ENCODE measurements around the gene SNX9. TPM values are rescaled to one million over a fixed set of nuclear protein-coding genes. Genes with fewer than 3 reads are reported as not detected.

Gene SNX9
- total RNA-seq, 4 donors from 2014 or later, result 29.4 to 44.9 (median 33.3) TPM

- in situ Hi-C loops (cut with MboI; ENCODE audit: low sequenced_read_pairs in 4 of 4), result no loop called here
- intact Hi-C loops (cut with DNase I; ENCODE audit: low total_unique reads), result no loop called here
- Histone ChIP-seq H3K4me1 (no peaks in the 10 kb centered on the region), H3K4me3 (no peak overlapping the region), H3K27me3 (no peaks in the 10 kb centered on the region), H3K9me3 (no peaks in the 10 kb centered on the region), H3K36me3 (peaks cover 0 to 47% of the 10 kb centered on the region in 2 donors), H3K27ac (no peak overlapping the region)
- ATAC-seq (no peak), DNase-seq (no peak)
- TF ChIP-seq POLR2A (IDR thresholded peaks at IDR 0.05) (no peak), CTCF (IDR thresholded peaks at IDR 0.05 in 4 of 5, conservative IDR thresholded peaks at IDR 0.05 in 1 of 5) (no peak)
Observed at GRCh38 chr6:157905590-157906342, 82.7 kb downstream of the SNX9 start.

- peaks cover 0 to 50% of the 10 kb centered on the region in 2 donors for H3K36me3 ChIP-seq
- H3K4me1 ChIP-seq, result no peaks in the 10 kb centered on the region
- no peaks in the 10 kb centered on the region for H3K27me3 ChIP-seq
- no peak overlapping the region for H3K4me3 ChIP-seq
- intact Hi-C loops (cut with DNase I; ENCODE audit: low total_unique reads), result no loop called here
- H3K9me3 ChIP-seq, result no peaks in the 10 kb centered on the region
- in situ Hi-C loops (cut with MboI; ENCODE audit: low sequenced_read_pairs in 4 of 4), result no loop called here
- DNase-seq (no peak), ATAC-seq (no peak)
- no peak overlapping the region for H3K27ac ChIP-seq
- TF ChIP-seq POLR2A (IDR thresholded peaks at IDR 0.05) (no peak), CTCF (IDR thresholded peaks at IDR 0.05 in 4 of 5, conservative IDR thresholded peaks at IDR 0.05 in 1 of 5) (no peak)
Observed at GRCh38 chr6:157906537-157907061, 83.6 kb downstream of the SNX9 start.

GRCh38 chr6:157907651-157908050 is 84.6 kb downstream of the SNX9 start:
- H3K4me1 ChIP-seq, result no peaks in the 10 kb centered on the region
- H3K9me3 ChIP-seq, result no peaks in the 10 kb centered on the region
- no peaks in the 10 kb centered on the region for H3K27me3 ChIP-seq
- in situ Hi-C loops (cut with MboI; ENCODE audit: low sequenced_read_pairs in 4 of 4) (no loop called here), intact Hi-C loops (cut with DNase I; ENCODE audit: low total_unique reads) (no loop called here)
- ATAC-seq, result no peak
- no peak overlapping the region for H3K27ac ChIP-seq
- TF ChIP-seq CTCF (IDR thresholded peaks at IDR 0.05 in 4 of 5, conservative IDR thresholded peaks at IDR 0.05 in 1 of 5) (no peak), POLR2A (IDR thresholded peaks at IDR 0.05) (no peak)
- peaks cover 0 to 48% of the 10 kb centered on the region in 2 donors for H3K36me3 ChIP-seq
- DNase-seq, result no peak
- no peak overlapping the region for H3K4me3 ChIP-seq

GRCh38 chr6:157908369-157909281 is 85.6 kb downstream of the SNX9 start:
- peaks cover 0 to 42% of the 10 kb centered on the region in 2 donors for H3K36me3 ChIP-seq
- H3K9me3 ChIP-seq, result no peaks in the 10 kb centered on the region
- in situ Hi-C loops (cut with MboI; ENCODE audit: low sequenced_read_pairs in 4 of 4), result no loop called here
- no peak overlapping the region for H3K4me3 ChIP-seq
- no peak overlapping the region for H3K27ac ChIP-seq
- no peaks in the 10 kb centered on the region for H3K27me3 ChIP-seq
- DNase-seq, result no peak
- H3K4me1 ChIP-seq, result no peaks in the 10 kb centered on the region
- intact Hi-C loops (cut with DNase I; ENCODE audit: low total_unique reads), result no loop called here
- no peak for ATAC-seq
- TF ChIP-seq POLR2A (IDR thresholded peaks at IDR 0.05) (no peak), CTCF (IDR thresholded peaks at IDR 0.05 in 4 of 5, conservative IDR thresholded peaks at IDR 0.05 in 1 of 5) (no peak)
